ENCODE data around the gene CCR3.

DNA sequence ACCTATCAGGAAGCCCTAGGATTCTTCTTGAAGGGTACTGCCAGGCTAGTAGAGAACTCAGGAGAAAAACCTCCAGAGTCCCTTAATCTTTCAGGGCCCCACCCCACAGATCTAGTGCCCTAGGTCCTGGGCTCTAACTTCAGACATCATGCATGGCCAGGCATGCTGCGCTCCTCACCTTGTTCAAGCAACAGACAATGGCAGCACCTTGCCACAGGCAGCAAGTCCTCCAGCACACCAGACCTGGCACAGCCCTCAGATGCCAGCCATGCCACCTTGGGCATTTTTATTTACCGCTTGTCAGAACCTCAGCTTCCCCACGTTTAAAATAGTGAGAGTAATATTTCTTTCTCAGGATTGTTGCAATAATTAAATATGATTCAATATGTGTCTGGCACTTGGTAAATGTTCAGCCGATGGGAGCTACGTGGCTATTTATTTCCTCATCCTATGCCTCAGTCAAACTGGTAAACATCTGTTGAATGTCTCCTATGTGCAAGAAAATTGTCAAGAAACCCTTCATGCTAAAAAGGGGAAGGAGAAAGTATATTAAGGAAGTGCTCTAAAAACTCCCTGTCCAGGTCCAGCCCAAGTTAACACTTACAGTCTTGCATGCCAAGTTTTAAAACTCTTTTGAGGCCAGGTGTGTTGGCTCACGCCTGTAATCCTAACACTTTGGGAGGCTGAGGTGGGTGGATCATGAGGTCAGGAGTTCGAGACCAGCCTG, 19.7 kb upstream of the CCR3 start:
- TF ChIP-seq POLR2A (IDR thresholded peaks at IDR 0.05) (no peak), CTCF (IDR thresholded peaks at IDR 0.05) (no peak), POLR2AphosphoS5 (IDR thresholded peaks at IDR 0.05) (no peak)
